ENCODE data around the gene HIVEP2. TPM values are rescaled to one million over a fixed set of nuclear protein-coding genes. Genes with fewer than 3 reads are reported as not detected.

Gene HIVEP2
- total RNA-seq, 2 donors from 2014 or later: 1.7 to 2.4 TPM

DNA sequence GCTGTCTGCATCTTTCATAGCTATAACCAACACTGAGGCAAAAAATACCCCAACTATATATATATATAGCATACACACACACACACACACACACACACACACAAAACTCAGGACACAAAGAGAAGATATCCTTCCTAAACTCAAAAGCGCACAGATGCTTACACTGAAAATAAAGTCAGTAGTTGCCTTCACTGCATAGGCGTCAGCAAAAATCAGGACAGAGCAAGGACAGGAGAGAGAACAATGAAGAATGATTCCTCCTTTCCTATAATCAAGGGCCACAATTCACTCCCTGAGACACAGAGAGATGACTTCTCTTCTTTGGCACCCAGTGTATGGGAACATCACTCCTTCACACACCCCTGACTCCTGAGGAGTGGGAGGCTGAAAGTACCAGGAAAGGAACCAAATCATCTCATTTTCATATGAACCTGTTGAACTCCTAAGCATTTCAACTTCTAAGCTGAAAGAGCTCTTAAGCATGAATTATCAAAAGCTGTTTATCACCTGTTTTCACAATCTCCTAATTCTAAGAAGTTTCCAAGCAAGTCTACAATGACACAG lies 141.4 kb downstream of the HIVEP2 start:
- no peak overlapping the region for H3K27ac ChIP-seq (ENCODE audit: low read depth, low read length)
- Mint-ChIP-seq H3K9me3 (no peaks in the 10 kb centered on the region), H3K4me1 (no peaks in the 10 kb centered on the region)

GRCh38 chr6:142803032-142803431 lies 141.9 kb downstream of the HIVEP2 start:
- Mint-ChIP-seq H3K4me1 (no peaks in the 10 kb centered on the region), H3K9me3 (no peaks in the 10 kb centered on the region), H3K27ac (no peak overlapping the region), H3K27me3 (ENCODE audit: insufficient read depth) (no peaks in the 10 kb centered on the region), H3K36me3 (ENCODE audit: low read depth) (no peaks in the 10 kb centered on the region), H3K4me3 (no peak overlapping the region)
- no peaks in the 10 kb centered on the region for H3K9me3 ChIP-seq (ENCODE audit: control insufficient read depth, low read length)
- H3K27ac ChIP-seq (ENCODE audit: low read depth, low read length): no peak overlapping the region
- H3K9ac ChIP-seq (ENCODE audit: extremely low read depth, low read length, poor library complexity, severe bottlenecking): no peak overlapping the region
- H3K27me3 ChIP-seq (ENCODE audit: control insufficient read depth, insufficient read depth, low read length, poor library complexity, severe bottlenecking): no peaks in the 10 kb centered on the region
- no peaks in the 10 kb centered on the region for H3K36me3 ChIP-seq (ENCODE audit: control insufficient read depth, insufficient read depth, low read length)
- no peaks in the 10 kb centered on the region for H3K4me1 ChIP-seq (ENCODE audit: control insufficient read depth, insufficient read depth, low read length)
- TF ChIP-seq, protein P1, sequence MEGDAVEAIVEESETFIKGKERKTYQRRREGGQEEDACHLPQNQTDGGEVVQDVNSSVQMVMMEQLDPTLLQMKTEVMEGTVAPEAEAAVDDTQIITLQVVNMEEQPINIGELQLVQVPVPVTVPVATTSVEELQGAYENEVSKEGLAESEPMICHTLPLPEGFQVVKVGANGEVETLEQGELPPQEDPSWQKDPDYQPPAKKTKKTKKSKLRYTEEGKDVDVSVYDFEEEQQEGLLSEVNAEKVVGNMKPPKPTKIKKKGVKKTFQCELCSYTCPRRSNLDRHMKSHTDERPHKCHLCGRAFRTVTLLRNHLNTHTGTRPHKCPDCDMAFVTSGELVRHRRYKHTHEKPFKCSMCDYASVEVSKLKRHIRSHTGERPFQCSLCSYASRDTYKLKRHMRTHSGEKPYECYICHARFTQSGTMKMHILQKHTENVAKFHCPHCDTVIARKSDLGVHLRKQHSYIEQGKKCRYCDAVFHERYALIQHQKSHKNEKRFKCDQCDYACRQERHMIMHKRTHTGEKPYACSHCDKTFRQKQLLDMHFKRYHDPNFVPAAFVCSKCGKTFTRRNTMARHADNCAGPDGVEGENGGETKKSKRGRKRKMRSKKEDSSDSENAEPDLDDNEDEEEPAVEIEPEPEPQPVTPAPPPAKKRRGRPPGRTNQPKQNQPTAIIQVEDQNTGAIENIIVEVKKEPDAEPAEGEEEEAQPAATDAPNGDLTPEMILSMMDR (conservative IDR thresholded peaks at IDR 0.05): no peak
- no peak for DNase-seq
- H3K4me3 ChIP-seq (ENCODE audit: low read length): no peak overlapping the region

More for the DNA sequence above, 141.4 kb downstream of the HIVEP2 start:
- no peaks in the 10 kb centered on the region for H3K27me3 ChIP-seq (ENCODE audit: control insufficient read depth, insufficient read depth, low read length, poor library complexity, severe bottlenecking)
- H3K9ac ChIP-seq (ENCODE audit: extremely low read depth, low read length, poor library complexity, severe bottlenecking): no peak overlapping the region
- no peaks in the 10 kb centered on the region for H3K36me3 ChIP-seq (ENCODE audit: control insufficient read depth, insufficient read depth, low read length)
- Mint-ChIP-seq H3K36me3 (ENCODE audit: low read depth) (no peaks in the 10 kb centered on the region), H3K27ac (no peak overlapping the region), H3K4me3 (no peak overlapping the region), H3K27me3 (ENCODE audit: insufficient read depth) (no peaks in the 10 kb centered on the region)
- H3K9me3 ChIP-seq (ENCODE audit: control insufficient read depth, low read length): no peaks in the 10 kb centered on the region
- TF ChIP-seq, protein P1 (conservative IDR thresholded peaks at IDR 0.05): no peak
- no peaks in the 10 kb centered on the region for H3K4me1 ChIP-seq (ENCODE audit: control insufficient read depth, insufficient read depth, low read length)
- WGBS, 2 experiments (ENCODE audit: insufficient coverage in 1 of 2, insufficient read length in 1 of 2): 86 to 97% methylated on average over 1 to 2 of the region's 2 CpGs
- H3K4me3 ChIP-seq (ENCODE audit: low read length): no peak overlapping the region
- no peak for DNase-seq

DNA sequence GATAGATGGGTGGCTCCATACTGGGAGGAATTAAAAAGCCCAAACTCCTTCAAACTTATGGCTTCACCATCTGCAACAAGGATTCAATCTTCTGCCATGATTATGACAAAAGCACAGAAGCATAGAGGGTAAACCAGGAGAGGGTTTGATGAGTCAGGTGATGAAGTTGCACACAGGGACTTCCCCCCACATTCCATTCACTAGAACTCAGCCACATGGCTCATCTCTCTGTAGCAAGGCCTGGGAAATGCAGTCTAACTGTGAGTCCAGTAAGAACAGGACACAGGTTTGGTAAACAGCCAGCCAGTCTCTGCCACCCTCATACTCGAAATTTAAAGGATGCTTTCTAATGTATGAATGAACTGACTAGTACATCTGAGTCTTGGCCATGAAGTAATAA lies 142.9 kb downstream of the HIVEP2 start:
- Histone ChIP-seq H3K27ac (ENCODE audit: low read depth, low read length) (no peak overlapping the region), H3K9me3 (ENCODE audit: control insufficient read depth, low read length) (no peaks in the 10 kb centered on the region), H3K36me3 (ENCODE audit: control insufficient read depth, insufficient read depth, low read length) (no peaks in the 10 kb centered on the region), H3K9ac (ENCODE audit: extremely low read depth, low read length, poor library complexity, severe bottlenecking) (no peak overlapping the region), H3K4me3 (ENCODE audit: low read length) (no peak overlapping the region), H3K4me1 (ENCODE audit: control insufficient read depth, insufficient read depth, low read length) (no peaks in the 10 kb centered on the region), H3K27me3 (ENCODE audit: control insufficient read depth, insufficient read depth, low read length, poor library complexity, severe bottlenecking) (no peaks in the 10 kb centered on the region)
- 57 to 80% methylated on average over 1 of the region's 1 CpG for WGBS, 2 experiments (ENCODE audit: insufficient coverage in 1 of 2, insufficient read length in 1 of 2)
- Mint-ChIP-seq H3K27me3 (ENCODE audit: insufficient read depth) (no peaks in the 10 kb centered on the region), H3K4me1 (no peaks in the 10 kb centered on the region), H3K4me3 (no peak overlapping the region), H3K9me3 (no peaks in the 10 kb centered on the region), H3K36me3 (ENCODE audit: low read depth) (no peaks in the 10 kb centered on the region), H3K27ac (no peak overlapping the region)
- TF ChIP-seq, protein P1 (conservative IDR thresholded peaks at IDR 0.05): no peak
- no peak for DNase-seq

All from endodermal cell (in vitro differentiated cells).